SK-N-SH (cell line): ENCODE data around the gene NCDN. TPM values are rescaled to one million over a fixed set of nuclear protein-coding genes. Genes with fewer than 3 reads are reported as not detected.

Source experiments
- CTCF ChIA-PET: fragments of 300-600, 350-600 bp; formaldehyde crosslinking; extraction: SDS; loops from one replicate; lab custom pipeline; 2021; lab: Yijun Ruan, JAX
- POLR2A ChIA-PET: fragments of 350-600 bp; sonication (Branson Sonifier 250); formaldehyde crosslinking; extraction: SDS; loops from one replicate; lab custom pipeline; 2020; ENCODE audit warnings: antibody characterized with exemption, inconsistent platforms; lab: Yijun Ruan, JAX
- DNase-seq: peaks from one replicate; pipeline ENCODE4 v3.0.0; 2012
- H2AFZ ChIP-seq: fragments of 200-600 bp; sonication (generic); 2 replicates; pipeline ENCODE4 v1.8.1; 2016; ENCODE audit warnings: antibody characterized with exemption, mild to moderate bottlenecking, low read depth
- H3F3A ChIP-seq: fragments of 200-600 bp; sonication (generic); replicated peaks from 2 replicates; pipeline ENCODE3; 2016; ENCODE audit warnings: antibody characterized with exemption, mild to moderate bottlenecking; ENCODE audit not compliant: insufficient read depth
- H3K27ac ChIP-seq, 2 experiments: fragments of 200-500 bp in 1 of 2; fragments of 200-600 bp in 1 of 2; sonication (Bioruptor generic) in 1 of 2; sonication (generic), shearing (Covaris generic) in 1 of 2; 2 replicates each; pipeline versions ENCODE4 v1.5.1 to v1.6.1; 2014 to 2016; ENCODE audit warnings: low read depth in 2 of 2, inconsistent platforms in 1 of 2, low read length in 1 of 2, mild to moderate bottlenecking in 1 of 2, mixed read lengths in 1 of 2
- H3K27me3 ChIP-seq: fragments of 200-600 bp; sonication (generic), shearing (Covaris generic); 2 replicates; pipeline ENCODE4 v1.6.1; 2016; ENCODE audit warnings: mixed run types; ENCODE audit not compliant: insufficient read depth
- H3K36me3 ChIP-seq, 2 experiments: fragments of 200-500 bp in 1 of 2; fragments of 200-600 bp in 1 of 2; sonication (Bioruptor generic) in 1 of 2; sonication (generic) in 1 of 2; replicated peaks in 1 of 2; 2 replicates each; pipeline versions ENCODE3 to v1.5.1; 2014 to 2016; ENCODE audit warnings: low read length in 1 of 2, mild to moderate bottlenecking in 1 of 2; ENCODE audit not compliant: insufficient read depth in 2 of 2, control insufficient read depth in 1 of 2
- H3K4me1 ChIP-seq, 2 experiments: fragments of 200-500 bp in 1 of 2; fragments of 200-600 bp in 1 of 2; sonication (Bioruptor generic) in 1 of 2; sonication (generic), shearing (Covaris generic) in 1 of 2; 2 replicates each; pipeline versions ENCODE4 v1.5.1 to v1.6.1; 2014 to 2016; ENCODE audit warnings: low read depth in 1 of 2, low read length in 1 of 2, mixed run types in 1 of 2; ENCODE audit not compliant: insufficient read depth in 2 of 2, control insufficient read depth in 1 of 2
- H3K4me2 ChIP-seq: fragments of 200-600 bp; sonication (generic), shearing (Covaris generic); 2 replicates; pipeline ENCODE4 v1.6.1; 2017; ENCODE audit warnings: mixed run types
- H3K4me3 ChIP-seq, 2 experiments: fragments of 200-500 bp in 1 of 2; fragments of 200-600 bp in 1 of 2; sonication (Bioruptor generic) in 1 of 2; sonication (generic), shearing (Covaris generic) in 1 of 2; 2 replicates each; pipeline versions ENCODE4 v1.5.1 to v1.8.1; 2014 to 2016; ENCODE audit warnings: low read depth in 2 of 2, inconsistent platforms in 1 of 2, low read length in 1 of 2, mild to moderate bottlenecking in 1 of 2, mixed read lengths in 1 of 2, moderate library complexity in 1 of 2
- H3K79me2 ChIP-seq: fragments of 200-600 bp; sonication (generic); 2 replicates; pipeline ENCODE4 v1.8.1; 2017; ENCODE audit warnings: mild to moderate bottlenecking; ENCODE audit not compliant: insufficient read depth
- H3K9ac ChIP-seq: fragments of 200-600 bp; sonication (generic); 2 replicates; pipeline ENCODE4 v1.6.1; 2017; ENCODE audit warnings: mixed run types
- H3K9me2 ChIP-seq: fragments of 200-600 bp; sonication (generic); 2 replicates; pipeline ENCODE4 v1.6.1; 2017; ENCODE audit warnings: mixed run types
- H3K9me3 ChIP-seq: fragments of 200-600 bp; sonication (generic); 2 replicates; pipeline ENCODE4 v1.6.1; 2017; ENCODE audit warnings: mixed run types, mild to moderate bottlenecking, moderate library complexity
- H4K20me1 ChIP-seq: fragments of 200-600 bp; sonication (generic); 2 replicates; pipeline ENCODE4 v1.6.1; 2017; ENCODE audit warnings: mild to moderate bottlenecking, mixed run types; ENCODE audit not compliant: insufficient read depth
- CHD2 ChIP-seq: fragments of 150-350 bp; IDR thresholded peaks from 2 replicates; pipeline ENCODE4 v1.6.1; 2018; ENCODE audit warnings: low read length; ENCODE audit not compliant: partially characterized antibody
- ELF1 ChIP-seq: IDR thresholded peaks from 2 replicates; pipeline ENCODE4 v1.4.0; 2012
- EP300 ChIP-seq, 2 experiments: IDR thresholded peaks; 2 replicates each; pipeline versions ENCODE4 v1.4.0 to v1.6.1; 2012; ENCODE audit warnings: borderline replicate concordance in 1 of 2, low read depth in 1 of 2, low read length in 1 of 2
- EZH2phosphoT487 ChIP-seq: fragments of 200-600 bp; sonication (generic); IDR thresholded peaks from 2 replicates; pipeline ENCODE4 v1.6.1; 2017; ENCODE audit warnings: low read depth, mixed run types, mild to moderate bottlenecking, antibody characterized with exemption, moderate library complexity, borderline replicate concordance
- FOXJ3 ChIP-seq: sonication (generic); formaldehyde crosslinking; IDR thresholded peaks from 2 replicates; pipeline ENCODE4 v1.5.1; 2020; ENCODE audit warnings: mild to moderate bottlenecking, missing genetic modification reagents
- FOXM1 ChIP-seq: IDR thresholded peaks from 2 replicates; pipeline ENCODE4 v1.4.0; 2012; ENCODE audit warnings: low read depth, mild to moderate bottlenecking
- GABPA ChIP-seq: IDR thresholded peaks from 2 replicates; pipeline ENCODE4 v1.4.0; 2012; ENCODE audit warnings: low read depth, mild to moderate bottlenecking
- GATA2 ChIP-seq: sonication (generic); formaldehyde crosslinking; IDR thresholded peaks from 2 replicates; pipeline ENCODE4 v1.5.0; 2020; ENCODE audit warnings: mild to moderate bottlenecking, missing genetic modification reagents
- IRF3 ChIP-seq: fragments of 150-350 bp; IDR thresholded peaks from 2 replicates; pipeline ENCODE4 v1.6.1; 2016; ENCODE audit warnings: mild to moderate bottlenecking, low read depth, low read length
- JUND ChIP-seq: IDR thresholded peaks from 2 replicates; pipeline ENCODE4 v1.4.0; 2012
- MAX ChIP-seq: IDR thresholded peaks from 2 replicates; pipeline ENCODE4 v1.4.0; 2012; ENCODE audit warnings: low read depth
- MEF2A ChIP-seq: IDR thresholded peaks from 2 replicates; pipeline ENCODE4 v1.4.0; 2012; ENCODE audit warnings: low read depth, borderline replicate concordance
- POLR2AphosphoS5 ChIP-seq: IDR thresholded peaks from 2 replicates; pipeline ENCODE4 v1.6.1; 2012; ENCODE audit warnings: low read depth, low read length
- RCOR1 ChIP-seq: fragments of 150-350 bp; IDR thresholded peaks from 2 replicates; pipeline ENCODE4 v1.6.1; 2017; ENCODE audit warnings: antibody characterized with exemption, low read length
- REST ChIP-seq: IDR thresholded peaks from 2 replicates; pipeline ENCODE4 v1.6.1; 2012; ENCODE audit warnings: mild to moderate bottlenecking, low read depth, low read length, moderate library complexity
- SMC3 ChIP-seq: IDR thresholded peaks from 2 replicates; pipeline ENCODE4 v1.6.1; 2012; ENCODE audit warnings: low read depth, low read length, improper control_type of control experiment
- TCF12 ChIP-seq: IDR thresholded peaks from 2 replicates; pipeline ENCODE4 v1.4.0; 2012
- YY1 ChIP-seq: IDR thresholded peaks from 2 replicates; pipeline ENCODE4 v1.4.0; 2012; ENCODE audit warnings: low read depth, mild to moderate bottlenecking
- WGBS: methylation state at CpG from one replicate; pipeline ENCODE4 v1.1.6; 2017; ENCODE audit warnings: low lambda C conversion rate; 5-methylcytosine and 5-hydroxymethylcytosine counted together
- polyA plus RNA-seq, 3 experiments: library from polyadenylated mRNA; depleted of rRNA; stranded (reverse); fragments of >200 nt; gene quantifications; 2 replicates each; pipeline ENCODE4 v1.2.3, GENCODE V29; 2012
- TF ChIP-seq, protein P1 (sequence below): IDR thresholded peaks from 2 replicates; pipeline ENCODE4; 2012
- TF ChIP-seq, protein P2 (sequence below): fragments of 200-600 bp; sonication (generic); IDR thresholded peaks from 2 replicates; pipeline ENCODE4 v1.6.1; 2017; ENCODE audit warnings: antibody characterized with exemption, mild to moderate bottlenecking, moderate library complexity

The NCDN gene
- polyA plus RNA-seq, 1 of the 3 experiments (the other 2 are of a cell fraction) = 38.3 TPM

- Histone ChIP-seq H3K27me3 (no peaks in the 10 kb centered on the region), H3K4me3 (peak within 1 kb of the TSS in 1 of 2 experiments; percentile 52; a peak in 2 of 4 replicates), H4K20me1 (no peaks in the 10 kb centered on the region), H3K79me2 (no peaks in the 10 kb centered on the region), H3K4me1 (peaks cover 0 to 10% of the 10 kb centered on the region in 2 experiments; a peak in 1 of 4 replicates), H3K36me3 (no peaks in the 10 kb centered on the region), H3K4me2 (peak within 1 kb of the TSS; percentile 28; the same call in 1 of the 2 replicates), H3K9me2 (no peaks in the 10 kb centered on the region), H3F3A (no peaks in the 10 kb centered on the region), H3K9ac (no peak within 1 kb of the TSS), H3K27ac (no peak within 1 kb of the TSS), H2AFZ (no peak within 1 kb of the TSS), H3K9me3 (no peaks in the 10 kb centered on the region)
- DNase-seq = peak; percentile 85
- POLR2A ChIA-PET = interaction anchor here (1.3 kb wide), 1 partner anchor 142 kb away, joined by 3 read pairs; no protein-coding TSS in a partner anchor
- TF ChIP-seq, protein P1, sequence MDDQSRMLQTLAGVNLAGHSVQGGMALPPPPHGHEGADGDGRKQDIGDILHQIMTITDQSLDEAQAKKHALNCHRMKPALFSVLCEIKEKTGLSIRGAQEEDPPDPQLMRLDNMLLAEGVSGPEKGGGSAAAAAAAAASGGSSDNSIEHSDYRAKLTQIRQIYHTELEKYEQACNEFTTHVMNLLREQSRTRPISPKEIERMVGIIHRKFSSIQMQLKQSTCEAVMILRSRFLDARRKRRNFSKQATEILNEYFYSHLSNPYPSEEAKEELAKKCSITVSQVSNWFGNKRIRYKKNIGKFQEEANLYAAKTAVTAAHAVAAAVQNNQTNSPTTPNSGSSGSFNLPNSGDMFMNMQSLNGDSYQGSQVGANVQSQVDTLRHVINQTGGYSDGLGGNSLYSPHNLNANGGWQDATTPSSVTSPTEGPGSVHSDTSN = no peak
- no peak for TF ChIP-seq JUND
- no peak for TF ChIP-seq GABPA
- TF ChIP-seq FOXM1 = no peak
- no peak for TF ChIP-seq MAX
- TF ChIP-seq IRF3 = no peak
- TF ChIP-seq POLR2AphosphoS5 = no peak
- no peak for TF ChIP-seq GATA2 (CRISPR knock-in tag)
- no peak for TF ChIP-seq TCF12
- no peak for TF ChIP-seq ELF1
- no peak for TF ChIP-seq MEF2A
- no peak for TF ChIP-seq RCOR1
- no peak for TF ChIP-seq CHD2
- TF ChIP-seq YY1 = no peak
- TF ChIP-seq, protein P2, sequence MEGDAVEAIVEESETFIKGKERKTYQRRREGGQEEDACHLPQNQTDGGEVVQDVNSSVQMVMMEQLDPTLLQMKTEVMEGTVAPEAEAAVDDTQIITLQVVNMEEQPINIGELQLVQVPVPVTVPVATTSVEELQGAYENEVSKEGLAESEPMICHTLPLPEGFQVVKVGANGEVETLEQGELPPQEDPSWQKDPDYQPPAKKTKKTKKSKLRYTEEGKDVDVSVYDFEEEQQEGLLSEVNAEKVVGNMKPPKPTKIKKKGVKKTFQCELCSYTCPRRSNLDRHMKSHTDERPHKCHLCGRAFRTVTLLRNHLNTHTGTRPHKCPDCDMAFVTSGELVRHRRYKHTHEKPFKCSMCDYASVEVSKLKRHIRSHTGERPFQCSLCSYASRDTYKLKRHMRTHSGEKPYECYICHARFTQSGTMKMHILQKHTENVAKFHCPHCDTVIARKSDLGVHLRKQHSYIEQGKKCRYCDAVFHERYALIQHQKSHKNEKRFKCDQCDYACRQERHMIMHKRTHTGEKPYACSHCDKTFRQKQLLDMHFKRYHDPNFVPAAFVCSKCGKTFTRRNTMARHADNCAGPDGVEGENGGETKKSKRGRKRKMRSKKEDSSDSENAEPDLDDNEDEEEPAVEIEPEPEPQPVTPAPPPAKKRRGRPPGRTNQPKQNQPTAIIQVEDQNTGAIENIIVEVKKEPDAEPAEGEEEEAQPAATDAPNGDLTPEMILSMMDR = no peak
- no peak for TF ChIP-seq EP300 (IDR thresholded peaks at IDR 0.05; ENCODE audit: borderline replicate concordance in 1 of 2, low read depth in 1 of 2, low read length in 1 of 2)
- TF ChIP-seq REST = no peak
- no peak for TF ChIP-seq SMC3
- no peak for TF ChIP-seq EZH2phosphoT487
- no peak for TF ChIP-seq FOXJ3 (CRISPR knock-in tag)
- 61% methylated on average over 56 of the region's 95 CpGs for WGBS
- CTCF ChIA-PET = interaction anchor here (0.7 to 11.7 kb wide), 10 partner anchors 9 to 206 kb away, joined by 3 to 347 read pairs (median 3); partner anchors contain the start of gene CLSPN
These were observed 15.9 kb downstream of the NCDN start, which contains the start of gene TFAP2E for GRCh38 chr1:35573198-35574124. Gene TFAP2E, plus strand, starts transcription at chr1:35573314. Its CDS starts 264 bp downstream, at chr1:35573578.
